Measurements from ENCODE around the gene UBR2.
"Not testable (repeated sequence)": the region's sequence is repeated elsewhere in the genome, so short reads cannot be mapped to it uniquely, and the experiment has no call there.

UBR2 gene

DNA sequence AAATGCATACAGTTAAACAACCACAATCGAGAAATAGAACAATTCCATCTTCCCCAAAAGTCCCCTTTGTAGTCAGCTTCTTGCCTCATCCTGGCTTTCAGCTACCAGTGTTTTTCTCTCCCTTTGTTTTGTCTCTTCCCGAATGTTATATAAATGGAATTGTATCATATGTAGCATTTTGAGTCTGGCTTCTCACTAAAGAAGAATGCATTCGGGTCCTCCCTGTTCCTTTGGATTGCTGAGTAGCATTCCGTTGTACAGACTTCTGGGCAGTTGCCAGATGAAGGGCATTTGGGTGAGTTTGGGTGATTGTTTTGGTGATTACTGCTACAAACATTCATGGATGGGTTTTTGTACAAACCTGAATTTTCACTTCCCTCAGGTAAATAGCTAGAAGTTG is 130.8 kb downstream of the UBR2 start:
- DNase-seq: no peak

DNA sequence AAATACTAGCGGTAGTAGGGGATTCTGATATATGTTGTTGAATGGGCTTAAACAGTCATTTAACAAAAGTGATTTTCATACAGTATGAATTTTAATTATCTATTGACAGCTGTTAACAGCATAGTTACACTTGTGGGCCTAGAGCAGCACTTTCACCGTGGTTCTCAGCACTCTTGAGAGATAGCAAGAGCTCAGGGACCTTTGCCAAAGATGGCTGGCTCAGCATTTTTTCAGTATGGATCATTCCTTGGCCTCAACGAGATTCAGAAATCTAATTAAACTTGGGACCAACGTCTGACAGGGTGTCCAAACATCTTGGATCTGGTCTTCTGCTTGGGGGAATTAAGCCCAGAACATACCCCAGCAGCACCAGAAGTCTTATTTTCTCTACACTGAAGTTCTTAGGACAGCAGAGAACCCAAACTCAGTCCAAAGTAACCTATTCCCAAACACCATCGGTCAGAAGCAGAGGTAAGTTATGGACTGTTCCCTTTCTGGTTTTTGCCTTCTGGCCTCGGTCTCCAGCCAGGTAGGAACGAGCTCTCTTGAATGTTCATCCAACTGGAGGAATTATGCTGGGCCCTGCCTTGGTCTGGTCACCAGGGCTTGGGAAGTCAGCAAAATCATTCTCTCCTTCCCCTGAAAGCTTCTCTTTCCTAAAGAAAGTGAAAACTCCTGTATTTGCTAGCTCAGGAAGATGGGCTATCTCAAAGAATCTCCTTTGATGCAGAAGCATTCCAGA is 132.9 kb downstream of the UBR2 start:
- no peak for DNase-seq

DNA sequence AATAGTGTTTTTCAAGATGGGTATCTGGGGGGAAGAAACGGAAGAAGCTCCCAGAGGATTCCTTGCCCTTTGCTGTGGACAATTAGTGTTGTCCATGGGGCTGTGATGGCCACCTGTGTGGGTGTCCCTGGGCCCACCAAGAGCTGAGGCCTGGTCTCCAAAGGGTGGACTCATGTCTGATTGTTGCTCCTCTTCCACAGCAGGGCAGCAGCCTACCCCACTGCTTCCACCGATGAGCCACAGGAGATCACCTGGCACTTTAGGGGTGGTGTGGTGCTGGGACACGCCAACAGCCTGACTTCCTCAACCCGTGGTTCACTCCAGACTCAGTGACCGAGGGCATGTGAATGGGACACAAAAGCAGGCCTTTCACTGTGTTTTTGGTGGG is 133.4 kb downstream of the UBR2 start:
- DNase-seq: no peak

DNA sequence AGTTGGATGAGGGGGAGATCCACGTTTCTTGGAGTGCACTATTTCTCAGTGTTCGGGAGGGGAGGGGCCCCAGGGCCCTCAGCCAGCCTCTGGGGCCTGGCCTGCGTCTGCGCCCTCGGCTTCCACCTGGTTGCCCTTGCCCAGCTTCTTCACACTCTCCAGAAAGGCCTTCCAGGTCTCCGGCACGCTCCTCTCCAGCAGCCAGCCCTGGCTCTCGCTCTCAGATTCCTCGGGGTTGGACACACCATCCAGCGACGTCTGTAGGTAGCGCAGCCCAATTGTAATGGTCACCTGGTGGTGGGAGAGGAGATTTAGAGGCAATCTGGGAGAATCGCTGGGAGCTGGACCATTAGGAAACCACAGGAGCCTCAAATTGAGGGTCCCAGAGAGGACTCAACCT is 134.4 kb downstream of the UBR2 start:
- DNase-seq: no peak

DNA sequence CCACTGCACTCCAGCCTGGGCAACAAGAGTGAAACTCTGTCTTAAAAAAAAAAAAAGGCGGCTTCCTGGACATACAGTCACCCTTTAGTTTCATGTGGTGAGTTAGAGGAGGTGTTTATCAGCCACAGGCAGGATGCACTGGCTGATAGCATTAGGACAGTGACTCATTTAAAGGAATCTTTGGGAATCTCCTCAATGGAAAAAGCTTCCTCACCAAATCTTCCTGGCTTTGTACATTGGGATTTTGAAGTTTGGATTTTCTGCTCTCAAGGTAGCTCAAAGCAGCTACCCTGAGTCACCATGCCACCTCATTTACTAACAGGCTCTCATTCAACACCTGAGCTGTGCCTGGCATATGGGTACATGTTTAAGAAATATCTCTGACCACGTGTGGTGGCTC is 138.4 kb downstream of the UBR2 start:
- DNase-seq: no peak

DNA sequence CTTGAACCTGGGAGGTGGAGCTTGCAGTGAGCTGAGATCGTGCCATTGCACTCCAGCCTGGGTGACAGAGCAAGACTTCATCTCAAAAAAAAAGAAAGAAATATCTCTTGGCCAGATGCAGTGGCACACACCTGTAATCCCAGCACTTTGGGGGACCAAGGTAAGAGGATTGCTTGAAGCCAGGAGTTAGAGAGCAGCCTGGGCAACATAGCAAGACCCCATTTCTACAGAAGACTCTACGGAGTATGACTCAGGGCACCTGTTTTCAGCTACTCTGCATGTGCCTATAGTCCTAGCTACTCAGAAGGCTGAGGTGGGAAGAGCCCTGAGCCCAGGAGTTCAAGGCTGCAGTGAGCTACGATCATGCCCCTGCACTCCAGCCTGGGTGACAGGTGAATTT is 139.0 kb downstream of the UBR2 start:
- DNase-seq: not testable (repeated sequence)

DNA sequence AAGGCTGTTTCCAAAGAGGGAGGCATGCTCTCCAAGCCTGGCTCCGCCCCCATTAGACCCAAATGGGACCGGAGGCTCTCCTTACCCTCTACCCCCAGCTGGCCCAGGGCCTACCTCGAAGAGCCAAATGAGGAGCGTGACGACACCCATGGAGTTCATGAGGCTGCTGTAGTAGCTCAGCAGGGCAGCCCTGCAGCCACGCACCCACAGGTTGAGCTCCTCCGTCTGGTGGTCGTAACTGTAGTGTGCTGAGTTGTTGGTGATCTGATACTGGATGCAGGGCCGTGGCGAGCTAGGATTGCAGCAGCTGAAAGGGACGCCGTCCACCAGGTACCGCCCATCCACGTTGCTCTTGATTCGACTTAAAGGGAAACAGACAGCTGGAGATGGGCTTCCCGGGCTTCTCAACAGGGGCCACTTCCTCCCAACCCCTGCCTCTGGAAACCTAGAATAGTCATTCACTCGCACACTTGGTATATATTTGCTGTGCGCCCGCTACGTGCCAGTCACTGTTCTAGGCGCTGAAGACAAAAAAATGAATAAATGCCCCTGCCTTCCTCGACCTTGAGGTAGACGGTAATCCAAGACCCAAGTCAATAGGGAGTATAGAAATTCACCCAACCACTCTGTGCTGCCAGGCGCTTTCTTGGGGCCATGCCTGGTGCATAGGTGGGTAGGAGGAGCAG is 140.6 kb downstream of the UBR2 start:
- DNase-seq: no peak

DNA sequence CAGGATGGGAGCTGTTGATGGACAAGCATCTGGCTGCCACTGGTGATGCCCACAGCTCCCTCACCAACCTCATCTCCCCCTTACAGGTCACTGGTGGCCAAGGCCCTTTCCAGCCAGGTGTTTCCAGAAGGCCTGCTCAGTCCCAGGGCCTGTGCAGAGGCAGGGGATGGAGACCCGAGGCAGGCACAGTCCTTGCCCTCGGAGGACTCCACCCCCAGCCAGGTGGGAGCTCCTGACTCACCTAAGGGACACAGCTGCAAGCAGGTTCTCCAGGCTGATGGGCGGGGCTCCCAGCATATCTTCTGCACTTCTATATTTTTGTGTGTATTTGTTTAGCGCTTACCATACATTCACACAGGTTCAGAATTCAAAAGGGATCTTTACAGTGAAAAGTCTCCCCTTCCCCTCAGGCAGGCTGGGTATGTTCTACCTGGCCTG is 141.1 kb downstream of the UBR2 start:
- no peak for DNase-seq

DNA sequence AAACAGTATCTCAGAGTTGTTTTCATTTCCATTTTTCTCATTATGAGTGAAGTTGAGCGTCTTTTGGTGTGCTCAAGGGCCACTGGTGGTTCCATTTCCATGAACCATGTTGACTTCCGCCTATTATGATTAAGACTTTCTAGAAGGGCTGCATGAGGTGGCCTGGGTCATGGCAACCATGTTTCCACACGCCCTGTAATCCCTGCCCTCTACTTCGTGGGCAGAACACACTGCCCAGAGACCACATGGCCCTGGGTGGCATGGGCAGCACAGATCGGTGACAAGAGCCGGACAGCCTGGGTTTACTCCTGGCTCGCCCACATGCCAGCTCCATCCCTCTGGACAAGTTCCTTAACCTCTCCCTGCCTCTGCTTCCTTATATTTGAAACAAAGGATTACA is 143.8 kb downstream of the UBR2 start:
- DNase-seq: no peak

DNA sequence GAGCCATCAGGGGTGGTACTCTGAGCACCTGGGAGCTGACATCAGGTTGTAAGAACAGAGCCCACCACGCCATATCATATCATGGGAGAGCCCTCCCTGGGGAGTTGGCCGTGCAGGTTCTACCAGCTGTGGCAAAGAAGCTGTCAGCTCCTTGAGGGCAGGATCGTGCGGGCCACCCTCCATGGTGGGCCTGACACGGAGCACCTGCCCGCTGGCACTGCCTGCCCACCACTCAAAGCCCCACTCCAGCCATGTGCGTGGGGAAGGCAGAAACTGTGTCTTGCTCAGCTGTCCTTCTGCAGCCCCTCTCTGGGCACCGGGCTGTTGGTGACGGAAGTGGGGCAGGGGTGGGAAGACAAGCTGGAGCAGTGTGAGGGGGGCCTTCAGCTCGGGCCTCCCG is 144.3 kb downstream of the UBR2 start:
- DNase-seq: no peak

DNA sequence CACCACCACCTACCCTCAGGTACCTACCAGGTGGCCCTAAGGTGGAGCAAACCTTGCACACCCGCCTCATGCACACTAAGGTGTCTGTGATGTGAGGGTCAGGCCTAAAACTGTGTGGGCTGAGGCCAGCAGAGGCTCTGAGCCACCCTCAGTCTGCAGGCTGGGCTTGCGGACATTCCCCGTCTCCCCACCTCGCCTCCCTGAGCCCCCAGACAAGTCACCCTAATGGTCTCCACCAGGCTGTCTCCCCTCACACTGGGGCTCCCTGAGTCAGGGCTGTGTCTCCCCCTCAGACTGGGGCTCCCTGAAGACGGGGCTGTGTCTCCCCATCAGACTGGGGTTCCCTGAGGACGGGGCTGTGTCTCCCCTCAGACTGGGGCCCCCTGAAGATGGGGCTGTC is 146.0 kb downstream of the UBR2 start:
- DNase-seq: no peak

DNA sequence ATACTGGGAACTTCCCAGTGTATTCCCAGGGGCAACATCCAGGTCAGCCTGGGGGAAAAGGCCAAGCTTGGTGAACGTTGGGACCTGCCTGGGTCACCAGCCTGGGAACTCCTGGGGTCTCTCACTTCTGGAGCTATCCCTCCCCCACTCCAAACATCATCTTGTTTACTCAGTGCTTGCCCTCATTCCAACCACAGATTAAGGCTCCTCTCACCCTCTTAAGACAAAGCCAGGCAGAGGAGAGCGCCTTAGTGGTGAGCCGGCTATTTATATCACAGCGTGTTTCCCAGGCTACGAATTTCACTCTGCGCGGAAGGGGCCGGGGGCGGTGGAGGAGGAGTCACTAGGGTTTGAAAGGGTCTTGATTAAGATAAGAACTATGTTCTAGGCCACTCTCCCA is 146.5 kb downstream of the UBR2 start:
- no peak for DNase-seq

DNA sequence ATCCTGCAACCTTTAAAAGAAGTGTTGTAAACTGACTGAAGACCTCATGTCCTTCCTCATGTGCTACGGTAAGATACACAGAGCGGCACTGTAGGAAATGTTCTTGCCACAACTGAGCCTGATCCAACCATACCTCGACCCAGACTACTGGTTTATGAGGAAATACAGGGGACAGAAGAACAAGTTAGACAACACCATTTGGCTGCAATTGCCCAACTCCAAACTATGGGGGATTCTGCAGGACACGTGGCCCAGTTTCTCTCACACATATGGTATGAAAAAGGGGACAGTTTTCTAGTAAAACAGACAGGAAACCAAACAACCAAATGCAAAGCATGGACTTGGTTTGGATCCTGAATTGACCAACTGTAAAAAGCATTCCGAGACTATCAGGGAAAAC is 148.1 kb downstream of the UBR2 start:
- no peak for DNase-seq

DNA sequence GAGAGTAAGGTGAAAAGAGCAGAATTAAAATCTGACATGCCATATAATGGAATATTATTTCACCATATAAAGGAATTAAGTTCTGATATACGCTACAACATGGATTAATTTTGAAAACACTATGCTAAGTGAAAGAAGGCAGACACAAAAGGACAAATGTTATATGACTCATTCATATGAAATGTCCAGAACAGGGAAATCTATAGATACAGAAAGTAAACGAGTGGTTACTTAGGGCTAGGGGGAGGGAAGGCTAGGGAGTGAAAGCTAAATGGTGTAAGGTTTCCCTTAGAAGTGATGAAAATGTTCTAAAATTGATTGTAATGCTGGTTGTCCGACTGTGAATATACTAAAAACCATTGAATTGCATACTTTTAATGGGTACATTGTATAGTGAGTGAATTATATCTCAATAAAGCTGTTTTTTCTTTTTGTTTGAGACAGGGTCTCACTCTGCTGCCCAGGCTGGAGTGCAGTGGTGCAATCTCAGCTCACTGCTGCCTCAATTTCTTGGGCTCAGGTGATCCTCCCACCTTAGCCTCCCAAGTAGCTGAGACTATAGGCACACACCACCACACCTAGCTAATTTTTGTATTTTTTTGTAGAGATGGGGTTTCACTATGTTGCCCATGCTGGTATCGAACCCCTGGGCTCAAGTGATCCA is 150.4 kb downstream of the UBR2 start:
- no peak for DNase-seq

DNA sequence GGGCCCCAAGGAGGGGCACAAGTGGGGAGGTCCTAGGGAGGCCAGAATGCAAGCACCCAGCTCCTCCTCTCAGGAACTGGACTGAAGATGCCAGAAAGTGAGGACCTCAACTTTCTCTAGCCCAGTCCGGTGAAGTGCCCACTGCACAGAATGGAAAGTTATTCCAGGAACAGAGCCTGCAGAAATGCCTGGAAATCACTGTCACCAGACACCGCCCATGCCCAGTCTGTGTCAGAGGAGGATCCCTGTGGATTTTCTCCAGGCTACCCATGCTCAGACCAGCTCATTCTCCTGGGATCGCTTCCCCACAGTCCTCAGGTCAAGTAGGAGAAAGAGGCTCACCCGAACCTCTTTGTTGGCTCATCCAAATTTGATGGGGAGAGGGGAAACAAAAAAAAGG is 152.0 kb downstream of the UBR2 start:
- no peak for DNase-seq

DNA sequence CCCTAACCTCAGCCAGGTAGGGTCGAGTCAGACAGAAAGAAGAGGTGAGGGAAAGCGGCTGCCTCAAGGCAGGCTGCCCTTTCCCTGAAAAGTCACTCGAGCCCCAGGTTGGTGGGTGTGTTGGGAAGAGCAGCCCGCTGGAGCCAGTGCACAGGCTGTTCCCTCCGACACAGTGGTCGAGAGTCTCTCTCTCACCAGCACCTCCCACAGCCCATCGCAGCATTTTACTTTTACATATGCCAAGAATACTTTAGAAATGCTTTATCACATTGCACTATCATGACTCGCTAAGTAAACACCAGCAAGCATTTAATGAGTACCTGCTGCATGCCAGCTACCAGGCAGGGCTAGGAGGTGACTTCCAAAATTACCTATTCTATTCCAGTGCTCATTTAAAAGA is 156.9 kb downstream of the UBR2 start:
- no peak for DNase-seq

DNA sequence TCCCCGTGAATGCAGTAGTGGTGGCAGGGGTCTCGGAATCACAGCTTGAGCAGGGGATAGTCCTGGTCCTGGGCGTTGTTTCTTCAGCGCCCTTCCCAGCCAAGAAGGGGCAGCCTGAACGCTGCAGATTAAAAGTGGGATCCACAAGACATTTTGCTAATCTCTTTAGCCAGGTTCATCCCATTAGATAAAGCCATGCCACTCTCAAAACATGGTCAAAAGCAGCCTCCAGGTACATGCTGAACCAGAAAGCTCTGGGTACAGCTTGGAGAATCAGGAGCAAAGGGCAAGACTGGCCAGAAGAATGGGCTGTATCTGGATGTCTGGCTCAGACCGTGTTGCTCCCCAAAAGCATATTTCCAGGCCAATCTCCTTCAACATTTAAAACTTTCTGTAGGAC is 158.7 kb downstream of the UBR2 start, which contains the start of gene PRPH2:
Gene PRPH2, minus strand, starts transcription at position 101 of the 400 bp plus-strand sequence. CDS start 263 bp downstream, outside the sequence.
- no peak for DNase-seq

DNA sequence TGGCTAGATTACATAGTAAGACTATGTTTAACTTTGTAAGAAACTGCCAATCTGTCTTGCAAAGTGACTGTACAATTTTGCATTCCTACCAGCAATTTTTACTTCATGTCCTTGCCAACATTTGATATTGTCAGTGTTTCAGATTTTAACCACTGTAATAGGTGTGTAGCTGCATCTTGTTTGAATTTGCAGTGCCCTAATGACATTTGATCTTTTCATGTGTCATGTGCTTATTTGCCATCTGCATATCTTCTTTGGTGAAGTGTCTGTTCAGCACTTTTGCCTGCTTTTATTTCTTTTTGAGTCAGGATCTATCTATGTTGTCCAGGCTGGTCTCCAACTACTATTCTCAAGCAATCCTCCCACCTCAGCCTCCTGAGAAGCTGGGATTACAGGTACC is 161.0 kb downstream of the UBR2 start:
- DNase-seq: no peak

DNA sequence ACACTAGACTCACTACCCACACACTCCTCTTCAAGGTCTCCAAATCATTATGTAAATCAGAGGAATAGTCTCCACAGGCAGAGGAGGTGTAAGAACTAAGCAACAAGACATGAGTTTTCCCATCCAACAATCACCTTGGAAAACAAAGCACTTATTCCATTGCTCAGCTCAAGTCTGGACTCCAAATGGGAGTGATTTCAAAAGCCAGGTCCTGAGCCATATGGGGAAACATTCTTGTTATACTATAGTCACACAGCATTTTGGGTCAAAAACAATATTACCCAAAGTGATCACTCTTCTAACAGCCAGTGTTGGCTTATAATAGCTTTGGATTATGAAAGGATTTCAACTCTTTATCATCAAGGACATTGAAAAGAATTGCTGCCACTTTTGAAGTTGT is 162.2 kb downstream of the UBR2 start:
- no peak for DNase-seq

DNA sequence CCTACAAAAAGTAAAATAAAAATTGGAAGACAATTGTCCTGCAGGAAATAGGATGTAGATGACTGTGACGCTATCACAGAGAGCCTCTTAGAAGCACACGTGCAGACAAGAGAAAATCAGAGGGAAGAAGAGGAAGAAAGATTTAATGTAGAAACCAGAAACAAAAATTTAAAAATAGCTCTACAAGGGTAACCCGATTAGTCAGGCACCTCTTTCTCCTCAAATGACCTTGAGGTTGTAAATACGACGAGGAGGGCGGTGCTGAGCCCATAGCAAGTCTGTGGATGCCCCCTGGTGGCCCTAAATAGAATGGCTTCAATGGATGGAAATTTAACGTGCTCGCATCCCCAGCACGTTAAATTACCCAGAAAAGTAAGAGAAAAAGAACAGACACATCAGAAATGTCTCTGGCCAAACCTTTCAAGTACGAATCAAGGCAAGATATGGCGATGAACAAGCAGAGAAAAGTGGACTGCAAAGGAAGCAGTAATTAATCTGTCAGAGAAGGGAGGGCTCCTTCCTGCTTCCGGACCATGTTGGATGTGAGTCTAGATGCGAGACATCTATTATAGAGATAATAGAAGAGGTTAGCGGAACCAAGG is 162.8 kb downstream of the UBR2 start:
- DNase-seq: peak; percentile 79

DNA sequence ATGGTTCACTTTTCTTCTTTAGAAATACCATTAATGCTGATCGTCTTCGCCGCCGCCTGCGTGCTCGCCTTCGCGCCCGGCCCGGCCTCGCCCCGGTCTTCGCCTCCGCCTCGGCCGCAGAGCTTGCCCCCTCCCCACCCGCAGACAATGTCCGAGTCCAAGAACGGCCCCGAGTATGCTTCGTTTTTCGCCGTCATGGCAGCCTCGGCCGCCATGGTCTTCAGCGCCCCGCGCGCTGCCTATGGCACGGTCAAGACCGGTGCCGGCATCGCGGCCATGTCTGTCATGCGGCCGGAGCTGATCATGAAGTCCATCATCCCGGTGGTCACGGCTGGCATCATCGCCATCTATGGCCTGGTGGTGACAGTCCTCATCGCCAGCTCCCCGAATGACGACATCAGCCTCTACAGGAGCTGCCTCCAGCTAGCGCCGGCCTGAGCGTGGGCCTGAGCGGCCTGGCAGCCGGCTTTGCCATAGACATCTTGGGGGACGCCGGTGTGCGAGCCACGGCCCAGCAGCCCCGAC is 163.3 kb downstream of the UBR2 start:
- peak; percentile 22 for DNase-seq

DNA sequence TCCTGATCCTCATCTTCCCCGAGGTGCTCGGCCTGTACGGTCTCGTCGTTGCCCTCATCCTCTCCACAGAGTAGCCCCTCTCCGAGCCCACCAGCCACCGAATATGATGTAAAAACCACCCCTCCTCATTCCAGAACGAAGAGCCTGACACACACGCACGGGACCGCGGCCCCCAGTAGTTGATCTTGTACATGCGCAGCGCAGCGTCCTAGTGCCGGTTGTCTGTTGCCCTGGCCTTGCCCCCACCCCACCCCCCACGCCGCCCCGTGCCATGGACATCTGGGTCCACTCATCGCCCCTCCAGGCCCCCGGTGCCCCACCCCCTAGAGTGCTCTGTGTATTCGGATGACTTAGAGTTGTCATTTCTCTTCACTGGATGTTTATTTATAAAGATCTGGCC is 163.8 kb downstream of the UBR2 start:
- no peak for DNase-seq

DNA sequence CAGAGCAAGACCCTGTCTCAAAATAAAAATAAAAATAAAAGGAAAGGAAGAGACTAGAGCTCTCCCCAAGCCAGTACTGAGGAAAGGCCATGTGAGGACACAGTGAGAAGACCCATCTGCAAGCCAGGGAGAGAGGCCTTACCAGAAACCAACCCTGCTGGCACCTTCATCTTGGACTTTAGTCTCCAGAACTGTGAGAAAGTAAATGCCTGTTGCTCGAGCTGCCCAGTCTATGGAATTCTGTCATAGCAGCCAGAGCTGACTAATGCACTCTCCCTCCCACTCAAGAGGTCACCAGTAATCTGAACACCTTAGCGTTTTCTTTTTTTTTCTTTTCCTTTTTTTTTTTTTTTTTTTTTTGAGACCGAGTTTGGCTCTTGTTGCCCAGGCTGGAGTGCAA is 165.9 kb downstream of the UBR2 start:
- no peak for DNase-seq

All from stimulated activated CD4-positive, alpha-beta T cell treated with anti-CD3 and anti-CD28 coated beads, Interleukin-15, amount 100 ng/mL, for 24 hours (primary cell).